Measurements from ENCODE around the gene SLC38A9.

GRCh38 chr5:55603922-55604321 is 108.2 kb downstream of the SLC38A9 start:
- no peak for TF ChIP-seq USF2 (CRISPR knock-in tag; IDR thresholded peaks at IDR 0.05)
- TF ChIP-seq MAZ (CRISPR knock-in tag; conservative IDR thresholded peaks at IDR 0.05 in 1 of 2, IDR thresholded peaks at IDR 0.05 in 1 of 2): no peak
- TF ChIP-seq ZBTB33 (CRISPR knock-in tag; IDR thresholded peaks at IDR 0.05): no peak
- no peak for TF ChIP-seq NFXL1 (CRISPR knock-in tag; IDR thresholded peaks at IDR 0.05)
